Measurements from ENCODE around the gene TMEM69. TPM values are rescaled to one million over a fixed set of nuclear protein-coding genes. Genes with fewer than 3 reads are reported as not detected.

Gene TMEM69
- total and polyA plus RNA-seq, 2 of the 13 experiments (the other 11 are each of a cell fraction or from before 2014, with no cell fraction given): 25.4 to 135 TPM

Other genes with a start within 250 kb of the TMEM69 start
- gene TESK2, start 197.0 kb upstream of the TMEM69 start, total RNA-seq (2016; rRNA removed; fragmentation: Illumina TruSeq; extraction: Trizol): 5.5 and 6.9 TPM in 2 replicates
- 8.8 and 9.6 TPM in 2 replicates for gene TESK2, start 197.0 kb upstream of the TMEM69 start, polyA plus RNA-seq (2011; rRNA removed)
- 4.4 and 5.2 TPM in 2 replicates for gene CCDC163, start 188.1 kb upstream of the TMEM69 start, total RNA-seq (2016; rRNA removed; fragmentation: Illumina TruSeq; extraction: Trizol)
- gene CCDC163, start 188.1 kb upstream of the TMEM69 start, polyA plus RNA-seq (2011; rRNA removed): 8.3 and 8.4 TPM in 2 replicates
- gene MMACHC, start 187.9 kb upstream of the TMEM69 start, total RNA-seq (2016; rRNA removed; fragmentation: Illumina TruSeq; extraction: Trizol): 10.3 and 13.4 TPM in 2 replicates
- gene MMACHC, start 187.9 kb upstream of the TMEM69 start, polyA plus RNA-seq (2011; rRNA removed): 11.6 and 12.9 TPM in 2 replicates
- gene PRDX1, start 166.3 kb upstream of the TMEM69 start, total RNA-seq (2016; rRNA removed; fragmentation: Illumina TruSeq; extraction: Trizol): 1,898 and 2,651 TPM in 2 replicates
- gene PRDX1, start 166.3 kb upstream of the TMEM69 start, polyA plus RNA-seq (2011; rRNA removed): 550 and 761 TPM in 2 replicates
- 217 and 233 TPM in 2 replicates for gene AKR1A1, start 137.4 kb upstream of the TMEM69 start, total RNA-seq (2016; rRNA removed; fragmentation: Illumina TruSeq; extraction: Trizol)
- gene AKR1A1, start 137.4 kb upstream of the TMEM69 start, polyA plus RNA-seq (2011; rRNA removed): 181 and 188 TPM in 2 replicates
- 256 and 359 TPM in 2 replicates for gene NASP, start 104.1 kb upstream of the TMEM69 start, total RNA-seq (2016; rRNA removed; fragmentation: Illumina TruSeq; extraction: Trizol)
- gene NASP, start 104.1 kb upstream of the TMEM69 start, polyA plus RNA-seq (2011; rRNA removed): 105 and 132 TPM in 2 replicates
- 0.24 and 1.5 TPM in 2 replicates for gene CCDC17, start 64.1 kb upstream of the TMEM69 start, total RNA-seq (2016; rRNA removed; fragmentation: Illumina TruSeq; extraction: Trizol)
- 3.2 and 3.3 TPM in 2 replicates for gene CCDC17, start 64.1 kb upstream of the TMEM69 start, polyA plus RNA-seq (2011; rRNA removed)
- gene GPBP1L1, start 1.6 kb upstream of the TMEM69 start, total RNA-seq (2016; rRNA removed; fragmentation: Illumina TruSeq; extraction: Trizol): 86.1 and 102 TPM in 2 replicates
- 45.9 and 46.4 TPM in 2 replicates for gene GPBP1L1, start 1.6 kb upstream of the TMEM69 start, polyA plus RNA-seq (2011; rRNA removed)
- gene IPP, start 62.5 kb downstream of the TMEM69 start, total RNA-seq (2016; rRNA removed; fragmentation: Illumina TruSeq; extraction: Trizol): 9.7 and 14.1 TPM in 2 replicates
- gene IPP, start 62.5 kb downstream of the TMEM69 start, polyA plus RNA-seq (2011; rRNA removed): 3.0 and 3.1 TPM in 2 replicates
- 14.3 and 15.3 TPM in 2 replicates for gene MAST2, start 115.4 kb downstream of the TMEM69 start, total RNA-seq (2016; rRNA removed; fragmentation: Illumina TruSeq; extraction: Trizol)
- 23.0 and 26.3 TPM in 2 replicates for gene MAST2, start 115.4 kb downstream of the TMEM69 start, polyA plus RNA-seq (2011; rRNA removed)

Measured in HepG2 (cell line).